GM19452 (cell line): ENCODE data around the gene ZNHIT3.
"Not testable (repeated sequence)": the region's sequence is repeated elsewhere in the genome, so short reads cannot be mapped to it uniquely, and the experiment has no call there.

Source experiments
- ATAC-seq: cut with Tn5 transposase; IDR thresholded peaks from one replicate; pipeline ENCODE4 v1.9.1; 2021; ENCODE audit not compliant: unreplicated experiment

ZNHIT3 gene

GRCh38 chr17:36482611-36483504, 3.6 kb upstream of the ZNHIT3 start:
- no peak for ATAC-seq

- not testable (repeated sequence) for ATAC-seq
Observed at GRCh38 chr17:36484021-36484420, 2.5 kb upstream of the ZNHIT3 start.

- ATAC-seq: no peak
Observed at GRCh38 chr17:36485027-36485426, 1.5 kb upstream of the ZNHIT3 start.

GRCh38 chr17:36485805-36486203, 677 bp upstream of the ZNHIT3 start:
- ATAC-seq: no peak

- no peak for ATAC-seq
Observed at GRCh38 chr17:36493956-36494355, 7.5 kb downstream of the ZNHIT3 start.

- ATAC-seq: no peak
Observed at GRCh38 chr17:36494674-36495073, 8.2 kb downstream of the ZNHIT3 start.

GRCh38 chr17:36495076-36495578, 8.6 kb downstream of the ZNHIT3 start:
- ATAC-seq: no peak

GRCh38 chr17:36496018-36496789, 9.7 kb downstream of the ZNHIT3 start:
- no peak for ATAC-seq

- ATAC-seq: no peak
Observed at GRCh38 chr17:36498155-36498554, 11.7 kb downstream of the ZNHIT3 start.

- no peak for ATAC-seq
Observed at GRCh38 chr17:36498560-36499300, 12.2 kb downstream of the ZNHIT3 start.

GRCh38 chr17:36500745-36501225, 14.3 kb downstream of the ZNHIT3 start:
- ATAC-seq: no peak

GRCh38 chr17:36501351-36501750, 14.9 kb downstream of the ZNHIT3 start:
- ATAC-seq: no peak

- ATAC-seq: no peak
Observed at GRCh38 chr17:36501963-36502362, 15.5 kb downstream of the ZNHIT3 start.

- ATAC-seq: no peak
Observed at GRCh38 chr17:36503456-36504155, 17.1 kb downstream of the ZNHIT3 start.

GRCh38 chr17:36504156-36504545, 17.7 kb downstream of the ZNHIT3 start:
- ATAC-seq: no peak

GRCh38 chr17:36505171-36505570, 18.7 kb downstream of the ZNHIT3 start:
- ATAC-seq: no peak

- ATAC-seq: no peak
Observed at GRCh38 chr17:36506249-36506826, 19.9 kb downstream of the ZNHIT3 start.

GRCh38 chr17:36506831-36507230, 20.4 kb downstream of the ZNHIT3 start:
- no peak for ATAC-seq

- ATAC-seq: no peak
Observed at GRCh38 chr17:36507266-36507665, 20.8 kb downstream of the ZNHIT3 start.

- ATAC-seq: not testable (repeated sequence)
Observed at GRCh38 chr17:36508439-36508838, 22.0 kb downstream of the ZNHIT3 start.
